ENCODE data around the gene HAL. TPM values are rescaled to one million over a fixed set of nuclear protein-coding genes. Genes with fewer than 3 reads are reported as not detected.
A peak's percentile ranks its signal among the peaks of the same experiment; 100 is the strongest.

The HAL gene
- total RNA-seq, 1 donor from 2014 or later, result not detected

DNA sequence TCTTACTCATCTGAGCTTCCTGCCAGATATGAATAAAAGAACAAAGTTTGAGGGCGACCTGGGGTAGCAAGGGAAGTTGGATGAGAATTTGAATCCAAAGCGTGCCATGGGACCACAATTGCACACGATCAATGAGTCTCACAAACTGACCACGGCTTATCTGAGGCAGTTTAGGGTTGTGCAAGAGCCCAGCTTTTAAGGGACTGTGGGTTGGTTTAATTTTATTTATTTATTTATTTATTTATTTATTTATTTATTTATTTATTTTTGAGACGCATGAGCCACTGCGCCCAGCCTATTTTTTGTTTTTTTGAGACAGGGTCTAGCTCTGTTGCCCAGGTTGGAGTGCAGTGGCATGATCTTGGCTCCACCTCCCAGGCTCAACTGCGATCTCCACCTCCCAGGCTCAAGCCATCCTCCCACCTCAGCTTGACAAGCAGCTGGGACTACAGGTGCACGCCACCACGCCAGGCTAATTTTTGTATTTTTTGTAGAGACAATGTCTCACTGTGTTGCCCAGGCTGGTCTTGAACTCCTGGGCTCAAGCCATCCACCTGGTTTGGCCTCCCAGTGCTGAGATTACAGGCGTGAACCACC, 51.9 kb downstream of the HAL start:
- H3K36me3 ChIP-seq, result no peaks in the 10 kb centered on the region
- DNase-seq, result no peak
- intact Hi-C loops (cut with micrococcal nuclease), result no loop called here
- no peaks in the 10 kb centered on the region for H3K27me3 ChIP-seq (ENCODE audit: low read depth)
- no peak overlapping the region for H3K27ac ChIP-seq (replicated peaks)
- TF ChIP-seq, protein P1, sequence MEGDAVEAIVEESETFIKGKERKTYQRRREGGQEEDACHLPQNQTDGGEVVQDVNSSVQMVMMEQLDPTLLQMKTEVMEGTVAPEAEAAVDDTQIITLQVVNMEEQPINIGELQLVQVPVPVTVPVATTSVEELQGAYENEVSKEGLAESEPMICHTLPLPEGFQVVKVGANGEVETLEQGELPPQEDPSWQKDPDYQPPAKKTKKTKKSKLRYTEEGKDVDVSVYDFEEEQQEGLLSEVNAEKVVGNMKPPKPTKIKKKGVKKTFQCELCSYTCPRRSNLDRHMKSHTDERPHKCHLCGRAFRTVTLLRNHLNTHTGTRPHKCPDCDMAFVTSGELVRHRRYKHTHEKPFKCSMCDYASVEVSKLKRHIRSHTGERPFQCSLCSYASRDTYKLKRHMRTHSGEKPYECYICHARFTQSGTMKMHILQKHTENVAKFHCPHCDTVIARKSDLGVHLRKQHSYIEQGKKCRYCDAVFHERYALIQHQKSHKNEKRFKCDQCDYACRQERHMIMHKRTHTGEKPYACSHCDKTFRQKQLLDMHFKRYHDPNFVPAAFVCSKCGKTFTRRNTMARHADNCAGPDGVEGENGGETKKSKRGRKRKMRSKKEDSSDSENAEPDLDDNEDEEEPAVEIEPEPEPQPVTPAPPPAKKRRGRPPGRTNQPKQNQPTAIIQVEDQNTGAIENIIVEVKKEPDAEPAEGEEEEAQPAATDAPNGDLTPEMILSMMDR (IDR thresholded peaks at IDR 0.05; ENCODE audit: borderline replicate concordance), result no peak
- no peaks in the 10 kb centered on the region for H3K9me3 ChIP-seq (replicated peaks)
- peaks cover 21% of the 10 kb centered on the region for H3K4me1 ChIP-seq
- H3K4me3 ChIP-seq, result no peak overlapping the region

DNA sequence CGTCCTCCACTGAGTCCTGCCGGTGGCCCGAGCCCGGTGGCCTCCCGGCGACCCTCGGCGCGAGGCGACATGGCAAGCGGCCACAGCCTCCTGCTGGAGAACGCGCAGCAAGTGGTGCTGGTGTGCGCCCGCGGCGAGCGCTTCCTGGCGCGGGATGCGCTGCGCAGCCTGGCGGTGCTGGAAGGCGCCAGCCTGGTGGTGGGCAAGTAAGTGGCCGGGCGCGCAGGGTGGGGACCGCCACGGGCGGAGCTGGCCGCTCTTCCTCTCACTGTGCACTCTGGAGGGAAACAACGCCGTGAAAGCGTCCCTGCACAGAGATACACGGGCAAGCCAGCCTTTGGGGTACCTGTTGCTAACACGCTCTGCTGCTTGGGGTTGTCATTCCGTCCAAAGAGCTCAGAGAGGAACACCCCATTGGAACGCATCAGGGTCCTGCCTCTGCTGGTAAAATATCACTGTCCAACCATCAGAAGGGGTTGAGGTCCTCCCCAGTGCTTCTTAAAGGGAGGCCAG, 52.8 kb downstream of the HAL start, which contains the start of gene AMDHD1:
TSS of gene AMDHD1 (plus strand) at position 2 of the 513 bp plus-strand sequence. CDS start at position 70, 68 bp downstream.
- no peaks in the 10 kb centered on the region for H3K27me3 ChIP-seq (ENCODE audit: low read depth)
- H3K36me3 ChIP-seq, result no peaks in the 10 kb centered on the region
- TF ChIP-seq, protein P1 (IDR thresholded peaks at IDR 0.05; ENCODE audit: borderline replicate concordance), result peak; percentile 55
- peaks cover 21% of the 10 kb centered on the region for H3K4me1 ChIP-seq
- intact Hi-C loops (cut with micrococcal nuclease), result no loop called here
- H3K27ac ChIP-seq (replicated peaks), result peak within 1 kb of the TSS; percentile 81
- no peaks in the 10 kb centered on the region for H3K9me3 ChIP-seq (replicated peaks)
- peak; percentile 44 for DNase-seq
- peak within 1 kb of the TSS; percentile 85 for H3K4me3 ChIP-seq

GRCh38 chr12:95942524-95943329, 53.4 kb downstream of the HAL start, which contains the start of gene CCDC38:
TSS of gene CCDC38 (minus strand) at chr12:95942614. CDS start at chr12:95936509, 6,105 bp downstream.
- Histone ChIP-seq H3K4me3 (peak within 1 kb of the TSS; percentile 85), H3K27me3 (ENCODE audit: low read depth) (no peaks in the 10 kb centered on the region), H3K27ac (replicated peaks) (peak within 1 kb of the TSS; percentile 81), H3K9me3 (replicated peaks) (no peaks in the 10 kb centered on the region), H3K4me1 (peaks cover 21% of the 10 kb centered on the region), H3K36me3 (no peaks in the 10 kb centered on the region)
- TF ChIP-seq, protein P1 (IDR thresholded peaks at IDR 0.05; ENCODE audit: borderline replicate concordance), result no peak
- intact Hi-C loops (cut with micrococcal nuclease), result no loop called here
- peak; percentile 73 for DNase-seq

DNA sequence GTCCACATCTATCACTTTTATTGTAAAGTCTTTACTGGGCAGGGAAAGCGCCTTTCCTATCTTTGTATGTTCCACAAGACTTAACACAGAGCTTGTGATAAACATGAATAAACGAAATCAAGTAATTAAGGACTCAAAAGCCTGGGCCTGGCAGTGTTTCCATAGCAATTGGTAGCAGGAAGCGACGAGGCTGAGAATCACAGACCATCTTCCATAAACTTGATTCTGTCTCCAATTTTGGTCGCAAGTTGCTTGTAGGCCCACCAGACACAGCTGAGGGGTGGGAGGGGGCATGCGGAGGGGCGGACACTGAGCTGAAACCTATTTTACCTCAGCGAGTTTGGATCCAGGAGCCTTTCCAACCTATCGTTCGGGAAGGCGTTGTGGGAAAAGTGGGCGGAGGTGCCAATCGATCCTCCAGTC, 54.0 kb downstream of the HAL start:
- intact Hi-C loops (cut with micrococcal nuclease), result no loop called here
- H3K27ac ChIP-seq (replicated peaks), result peak overlapping the region; percentile 81
- TF ChIP-seq, protein P1 (IDR thresholded peaks at IDR 0.05; ENCODE audit: borderline replicate concordance), result no peak
- DNase-seq, result no peak
- H3K36me3 ChIP-seq, result no peaks in the 10 kb centered on the region
- peaks cover 21% of the 10 kb centered on the region for H3K4me1 ChIP-seq
- H3K9me3 ChIP-seq (replicated peaks), result no peaks in the 10 kb centered on the region
- peak overlapping the region; percentile 85 for H3K4me3 ChIP-seq
- H3K27me3 ChIP-seq (ENCODE audit: low read depth), result no peaks in the 10 kb centered on the region

DNA sequence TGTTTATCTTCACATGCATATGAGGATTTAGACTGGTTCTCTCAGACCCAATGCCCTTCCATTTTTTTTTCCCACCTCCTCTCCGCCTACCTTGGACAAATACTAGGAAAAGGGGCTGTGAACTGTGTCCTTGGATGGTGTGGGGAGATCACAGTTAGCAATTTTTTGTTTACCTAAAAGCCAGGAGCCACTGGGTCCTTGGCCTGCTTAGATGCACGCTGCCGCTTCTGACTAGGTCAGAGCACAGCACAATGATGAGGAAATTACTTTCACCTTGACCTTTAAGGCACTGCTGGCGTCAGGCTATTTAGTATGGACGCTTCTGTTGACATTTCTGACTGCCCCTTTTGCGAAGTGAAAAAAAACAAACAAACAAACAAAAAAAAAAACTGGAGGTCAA, 55.6 kb downstream of the HAL start:
- no peaks in the 10 kb centered on the region for H3K36me3 ChIP-seq
- no peak for DNase-seq
- no peaks in the 10 kb centered on the region for H3K9me3 ChIP-seq (replicated peaks)
- TF ChIP-seq, protein P1 (IDR thresholded peaks at IDR 0.05; ENCODE audit: borderline replicate concordance), result no peak
- H3K4me1 ChIP-seq, result peaks cover 21% of the 10 kb centered on the region
- H3K27ac ChIP-seq (replicated peaks), result no peak overlapping the region
- no peaks in the 10 kb centered on the region for H3K27me3 ChIP-seq (ENCODE audit: low read depth)
- H3K4me3 ChIP-seq, result no peak overlapping the region
- intact Hi-C loops (cut with micrococcal nuclease), result no loop called here

Other genes with a start within 250 kb of the HAL start
- gene NTN4, start 205.6 kb downstream of the HAL start, total RNA-seq, result 76.8 TPM
- 10.7 TPM for gene SNRPF, start 137.4 kb downstream of the HAL start, total RNA-seq
- gene CCDC38, start 53.7 kb downstream of the HAL start, total RNA-seq, result 0.22 TPM
- gene AMDHD1, start 53.0 kb downstream of the HAL start, total RNA-seq, result 0.47 TPM
- 35.4 TPM for gene LTA4H, start 39.2 kb upstream of the HAL start, total RNA-seq
- 17.1 TPM for gene ELK3, start 198.0 kb upstream of the HAL start, total RNA-seq

Data from left ventricle myocardium inferior (tissue), 1 donor.